ENCODE results near the gene ROGDI. TPM values are rescaled to one million over a fixed set of nuclear protein-coding genes. Genes with fewer than 3 reads are reported as not detected.

Gene ROGDI
- total and polyA plus RNA-seq, 9 of the 15 experiments (the other 6 are each of a cell fraction or from before 2014, with no cell fraction given) = 0.97 to 37.3 (median 16.5) TPM

- TF ChIP-seq, protein P1, sequence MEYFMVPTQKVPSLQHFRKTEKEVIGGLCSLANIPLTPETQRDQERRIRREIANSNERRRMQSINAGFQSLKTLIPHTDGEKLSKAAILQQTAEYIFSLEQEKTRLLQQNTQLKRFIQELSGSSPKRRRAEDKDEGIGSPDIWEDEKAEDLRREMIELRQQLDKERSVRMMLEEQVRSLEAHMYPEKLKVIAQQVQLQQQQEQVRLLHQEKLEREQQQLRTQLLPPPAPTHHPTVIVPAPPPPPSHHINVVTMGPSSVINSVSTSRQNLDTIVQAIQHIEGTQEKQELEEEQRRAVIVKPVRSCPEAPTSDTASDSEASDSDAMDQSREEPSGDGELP (CRISPR knock-in tag; IDR thresholded peaks at IDR 0.05; ENCODE audit: borderline replicate concordance) = peak; percentile 81
- TF ChIP-seq RBFOX2 (IDR thresholded peaks at IDR 0.05; ENCODE audit: low read depth, low read length) (peak; percentile 98), ZNF316 (IDR thresholded peaks at IDR 0.05) (no peak), ZNF146 (CRISPR knock-in tag; IDR thresholded peaks at IDR 0.05; ENCODE audit: unreplicated experiment) (no peak), ZNF184 (CRISPR knock-in tag; IDR thresholded peaks at IDR 0.05) (no peak), ZNF778 (CRISPR knock-in tag; IDR thresholded peaks at IDR 0.05) (no peak), DMBX1 (CRISPR knock-in tag; IDR thresholded peaks at IDR 0.05; ENCODE audit: borderline replicate concordance) (no peak), GTF3C2 (IDR thresholded peaks at IDR 0.05; ENCODE audit: borderline replicate concordance, extremely low read depth, insufficient read length) (no peak), CHCHD3 (CRISPR knock-in tag; IDR thresholded peaks at IDR 0.05) (no peak), CBX8 (IDR thresholded peaks at IDR 0.05; ENCODE audit: borderline replicate concordance, extremely low read depth, low read depth, low read length, poor library complexity, severe bottlenecking) (no peak), ARID2 (IDR thresholded peaks at IDR 0.05) (no peak), ZBTB43 (CRISPR knock-in tag; IDR thresholded peaks at IDR 0.05) (peak; percentile 35; the same call in 1 of the 2 replicates), TFE3 (CRISPR knock-in tag; IDR thresholded peaks at IDR 0.05) (peak; percentile 99), MAFK (IDR thresholded peaks at IDR 0.05; ENCODE audit: low read length) (no peak)
- TF ChIP-seq, protein P2, sequence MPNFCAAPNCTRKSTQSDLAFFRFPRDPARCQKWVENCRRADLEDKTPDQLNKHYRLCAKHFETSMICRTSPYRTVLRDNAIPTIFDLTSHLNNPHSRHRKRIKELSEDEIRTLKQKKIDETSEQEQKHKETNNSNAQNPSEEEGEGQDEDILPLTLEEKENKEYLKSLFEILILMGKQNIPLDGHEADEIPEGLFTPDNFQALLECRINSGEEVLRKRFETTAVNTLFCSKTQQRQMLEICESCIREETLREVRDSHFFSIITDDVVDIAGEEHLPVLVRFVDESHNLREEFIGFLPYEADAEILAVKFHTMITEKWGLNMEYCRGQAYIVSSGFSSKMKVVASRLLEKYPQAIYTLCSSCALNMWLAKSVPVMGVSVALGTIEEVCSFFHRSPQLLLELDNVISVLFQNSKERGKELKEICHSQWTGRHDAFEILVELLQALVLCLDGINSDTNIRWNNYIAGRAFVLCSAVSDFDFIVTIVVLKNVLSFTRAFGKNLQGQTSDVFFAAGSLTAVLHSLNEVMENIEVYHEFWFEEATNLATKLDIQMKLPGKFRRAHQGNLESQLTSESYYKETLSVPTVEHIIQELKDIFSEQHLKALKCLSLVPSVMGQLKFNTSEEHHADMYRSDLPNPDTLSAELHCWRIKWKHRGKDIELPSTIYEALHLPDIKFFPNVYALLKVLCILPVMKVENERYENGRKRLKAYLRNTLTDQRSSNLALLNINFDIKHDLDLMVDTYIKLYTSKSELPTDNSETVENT (CRISPR knock-in tag; IDR thresholded peaks at IDR 0.05) = no peak; the same call in 1 of the 2 replicates
- TF ChIP-seq, protein P3, sequence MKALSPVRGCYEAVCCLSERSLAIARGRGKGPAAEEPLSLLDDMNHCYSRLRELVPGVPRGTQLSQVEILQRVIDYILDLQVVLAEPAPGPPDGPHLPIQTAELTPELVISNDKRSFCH (CRISPR knock-in tag; IDR thresholded peaks at IDR 0.05) = no peak
- TF ChIP-seq, protein P3 (tag; IDR thresholded peaks at IDR 0.05) = no peak
Measured at GRCh38 chr16:4846901-4847773, 44.7 kb upstream of the ROGDI start, which contains the start of the genes GLYR1 and UBN1 (continued).

Measured in K562 (cell line).